Endothelial cell of umbilical vein (primary cell): ENCODE results near the gene FIZ1. TPM values are rescaled to one million over a fixed set of nuclear protein-coding genes. Genes with fewer than 3 reads are reported as not detected.

Source experiments
- BruUV-seq: library from RNA; stranded (reverse); fragments of 400-500 nt; replicated peaks from 2 replicates; lab custom pipeline; 2021; lab: Mats Ljungman, UMichigan
- CTCF ChIA-PET: fragments of 300-600, 350-600 bp; sonication (Branson Sonifier 250); formaldehyde crosslinking; loops from one replicate; lab custom pipeline; 2021; ENCODE audit warnings: antibody characterized with exemption, inconsistent platforms; lab: Charles Lee
- POLR2A ChIA-PET: fragments of 300-600, 350-600 bp; sonication (Branson Sonifier 250); formaldehyde crosslinking; loops from one replicate; lab custom pipeline; 2021; ENCODE audit warnings: antibody characterized with exemption, inconsistent platforms; lab: Charles Lee
- DNase-seq: peaks from one replicate; pipeline ENCODE4 v3.0.0-alpha.2; 2011; ENCODE audit warnings: low read depth, low spot score
- FAIRE-seq: peaks from 2 replicates; lab custom pipeline; 2011; peaks lifted over from hg19 to GRCh38; lab: Jason Lieb, UNC
- H2AFZ ChIP-seq: 2 replicates; pipeline ENCODE4 v1.6.0; 2012; ENCODE audit warnings: low read depth, low read length, control low read depth, inconsistent platforms
- H3K27ac ChIP-seq: 2 replicates; pipeline ENCODE4 v1.5.1; 2011; ENCODE audit warnings: low read depth, mild to moderate bottlenecking, control low read depth, low read length, moderate library complexity; ENCODE audit not compliant: insufficient read depth
- H3K27me3 ChIP-seq, 2 experiments: 2 replicates each; pipeline versions ENCODE4 v1.6.0 to v1.6.1; 2011; ENCODE audit warnings: low read length in 2 of 2, mixed read lengths in 1 of 2; ENCODE audit not compliant: control insufficient read depth in 2 of 2, insufficient read depth in 2 of 2
- H3K36me3 ChIP-seq, 2 experiments: 2 replicates in 1 of 2; 3 replicates in 1 of 2; pipeline ENCODE4 v1.5.1; 2011; ENCODE audit warnings: low read length in 2 of 2, mild to moderate bottlenecking in 1 of 2, moderate library complexity in 1 of 2; ENCODE audit not compliant: control insufficient read depth in 2 of 2, insufficient read depth in 2 of 2; ENCODE audit errors: extremely low read depth in 1 of 2
- H3K4me1 ChIP-seq: 3 replicates; pipeline ENCODE4 v1.5.1; 2011; ENCODE audit warnings: mild to moderate bottlenecking, low read length; ENCODE audit not compliant: control insufficient read depth, insufficient read depth; ENCODE audit errors: extremely low read depth
- H3K4me2 ChIP-seq: 2 replicates; pipeline ENCODE4 v1.6.1; 2011; ENCODE audit warnings: low read length, control low read depth, mixed read lengths; ENCODE audit not compliant: insufficient read depth
- H3K4me3 ChIP-seq, 3 experiments: fragments of 200-600 bp in 1 of 3; sonication (generic), shearing (Covaris generic) in 1 of 3; replicated peaks in 1 of 3; 2 replicates each; pipeline ENCODE4 v1.5.1; 2011 to 2016; ENCODE audit warnings: control low read depth in 3 of 3, low read length in 3 of 3, mild to moderate bottlenecking in 2 of 3, inconsistent platforms in 1 of 3, low read depth in 1 of 3, moderate library complexity in 1 of 3; ENCODE audit not compliant: insufficient read depth in 1 of 3
- H3K79me2 ChIP-seq: 2 replicates; pipeline ENCODE4 v1.6.0; 2012; ENCODE audit warnings: low read length, inconsistent platforms; ENCODE audit not compliant: control insufficient read depth, insufficient read depth
- H3K9ac ChIP-seq: replicated peaks from 2 replicates; pipeline ENCODE3; 2011; ENCODE audit warnings: low read length, control low read depth; ENCODE audit not compliant: insufficient read depth; ENCODE audit errors: extremely low read depth
- H3K9me1 ChIP-seq: replicated peaks from 3 replicates; pipeline ENCODE4 v1.6.0; 2011; ENCODE audit warnings: mild to moderate bottlenecking, low read length; ENCODE audit not compliant: control insufficient read depth, insufficient read depth; ENCODE audit errors: extremely low read depth
- H3K9me3 ChIP-seq: replicated peaks from 2 replicates; pipeline ENCODE4 v1.5.1; 2012; ENCODE audit warnings: low read length, inconsistent platforms; ENCODE audit not compliant: control insufficient read depth, insufficient read depth
- H4K20me1 ChIP-seq: replicated peaks from 2 replicates; pipeline ENCODE3; 2011; ENCODE audit warnings: mild to moderate bottlenecking, low read length; ENCODE audit not compliant: control insufficient read depth, insufficient read depth; ENCODE audit errors: extremely low read depth
- EZH2 ChIP-seq: IDR thresholded peaks from 2 replicates; pipeline ENCODE4 v1.6.1; 2012; ENCODE audit warnings: borderline replicate concordance, low read depth, mild to moderate bottlenecking, moderate library complexity, low read length, inconsistent platforms; ENCODE audit not compliant: severe bottlenecking
- FOS ChIP-seq: IDR thresholded peaks from 2 replicates; pipeline ENCODE4 v1.6.1; 2011; ENCODE audit warnings: mild to moderate bottlenecking, low read length, moderate library complexity, borderline replicate concordance; ENCODE audit not compliant: insufficient read depth
- GATA2 ChIP-seq: IDR thresholded peaks from 2 replicates; pipeline ENCODE4 v1.7.0; 2011; ENCODE audit warnings: low read depth, mild to moderate bottlenecking, moderate library complexity, mixed read lengths, low read length; ENCODE audit not compliant: insufficient read length, insufficient read depth
- JUN ChIP-seq: IDR thresholded peaks from 2 replicates; pipeline ENCODE4 v1.6.1; 2011; ENCODE audit warnings: borderline replicate concordance, low read depth; ENCODE audit not compliant: insufficient read length, insufficient read depth
- MYC ChIP-seq: IDR thresholded peaks from one replicate; pipeline ENCODE4 v1.6.1; 2011; ENCODE audit warnings: mild to moderate bottlenecking, low read depth, low read length
- POLR2A ChIP-seq: IDR thresholded peaks from 2 replicates; pipeline ENCODE4 v1.6.1; 2012; ENCODE audit warnings: low read depth, mild to moderate bottlenecking, control low read depth, low read length
- POLR2AphosphoS5 ChIP-seq: IDR thresholded peaks from 2 replicates; pipeline ENCODE4 v1.6.1; 2012; ENCODE audit warnings: low read depth, mild to moderate bottlenecking, control low read depth, low read length, moderate library complexity; ENCODE audit not compliant: insufficient read depth
- dilution Hi-C: fragments of 300-500 bp; cut with MboI; formaldehyde crosslinking; loops from one replicate; pipeline ENCODE4 v1.15.0; 2019; ENCODE audit warnings: low sequenced_read_pairs; ENCODE audit not compliant: extremely low pct_ligation_motif_present
- intact Hi-C: fragments of 100-400 bp; cut with micrococcal nuclease; formaldehyde crosslinking; loops from one replicate; pipeline ENCODE4 v1.10.0; 2022
- polyA plus RNA-seq, 4 experiments: library from polyadenylated mRNA; depleted of rRNA in 3 of 4; stranded (reverse) in 3 of 4; unstranded in 1 of 4; fragments of >200 nt; gene quantifications; 2 replicates each; pipeline versions ENCODE4 v1.2.1 to v1.2.3, GENCODE V29; 2011 to 2012; ENCODE audit warnings: missing spikeins in 1 of 4
- total RNA-seq: library from RNA; stranded (reverse); gene quantifications from 2 replicates; pipeline ENCODE4 v1.2.3, GENCODE V29; 2021
- TF ChIP-seq, protein P1 (sequence below), 2 donors: IDR thresholded peaks; 1 replicate in 1 of 2; 2 replicates in 1 of 2; pipeline ENCODE4 v1.5.1; 2011; ENCODE audit warnings: low read length in 2 of 2, mild to moderate bottlenecking in 2 of 2, moderate library complexity in 2 of 2, control low read depth in 1 of 2, inconsistent platforms in 1 of 2, low read depth in 1 of 2; ENCODE audit not compliant: insufficient read depth in 1 of 2; ENCODE audit errors: extremely low read depth in 1 of 2
- TF ChIP-seq, protein P2 (sequence below): IDR thresholded peaks from 2 replicates; pipeline ENCODE4 v1.6.1; 2011; ENCODE audit not compliant: insufficient read depth, insufficient read length

The FIZ1 gene
- total and polyA plus RNA-seq, 2 donors (not counting 3 experiments of a cell fraction or from before 2014, with no cell fraction given) = 6.6 to 15.6 TPM

DNA sequence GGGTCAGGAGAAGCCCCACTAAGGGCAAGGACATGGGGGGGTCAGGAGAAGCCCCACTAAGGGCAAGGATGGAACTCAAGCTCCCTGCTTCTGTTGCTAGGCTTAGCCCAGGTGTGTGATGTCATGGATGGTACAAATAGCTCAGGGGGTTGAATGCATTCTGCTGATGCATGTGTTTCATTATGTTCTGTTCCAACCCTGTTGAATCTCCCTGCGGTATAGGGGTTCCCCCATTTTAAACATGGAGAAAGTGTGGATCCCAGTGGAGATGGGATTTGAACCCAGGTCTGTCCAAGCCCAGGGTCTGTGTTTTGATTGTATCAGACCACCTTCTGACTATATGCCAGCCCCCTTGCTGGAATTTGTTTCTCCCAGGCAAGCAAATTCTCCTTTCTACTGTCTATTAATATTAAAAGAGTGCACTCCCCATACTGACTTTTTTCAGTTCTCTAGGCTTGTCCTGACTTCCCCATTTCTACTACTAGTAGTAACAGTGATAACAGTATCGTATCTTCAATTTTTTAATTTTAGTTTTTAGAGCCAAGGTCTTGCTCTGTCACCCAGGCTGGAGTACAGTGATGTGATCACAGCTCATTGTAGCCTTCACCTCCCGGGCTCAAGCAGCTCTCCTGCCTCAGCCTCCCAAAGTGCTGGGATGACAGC, 12.8 kb upstream of the FIZ1 start:
- CTCF ChIA-PET = interaction anchor here (1.3 kb wide), 1 partner anchor 20 kb away, joined by 4 read pairs; no protein-coding TSS in a partner anchor
- intact Hi-C loops (no loop called here), dilution Hi-C loops (no loop called here)
- no TSS peak for BruUV-seq
- H3K4me2 ChIP-seq = no peak overlapping the region
- H3K4me3 ChIP-seq = no peak overlapping the region
- H2AFZ ChIP-seq = no peak overlapping the region
- no peaks in the 10 kb centered on the region for H4K20me1 ChIP-seq
- H3K9me3 ChIP-seq = no peaks in the 10 kb centered on the region
- POLR2A ChIA-PET = no interaction called here
- FAIRE-seq (no peak), DNase-seq (no peak)
- peaks cover 21% of the 10 kb centered on the region for H3K79me2 ChIP-seq
- no peaks in the 10 kb centered on the region for H3K4me1 ChIP-seq
- TF ChIP-seq EZH2 (no peak), GATA2 (no peak)
- TF ChIP-seq, protein P1, sequence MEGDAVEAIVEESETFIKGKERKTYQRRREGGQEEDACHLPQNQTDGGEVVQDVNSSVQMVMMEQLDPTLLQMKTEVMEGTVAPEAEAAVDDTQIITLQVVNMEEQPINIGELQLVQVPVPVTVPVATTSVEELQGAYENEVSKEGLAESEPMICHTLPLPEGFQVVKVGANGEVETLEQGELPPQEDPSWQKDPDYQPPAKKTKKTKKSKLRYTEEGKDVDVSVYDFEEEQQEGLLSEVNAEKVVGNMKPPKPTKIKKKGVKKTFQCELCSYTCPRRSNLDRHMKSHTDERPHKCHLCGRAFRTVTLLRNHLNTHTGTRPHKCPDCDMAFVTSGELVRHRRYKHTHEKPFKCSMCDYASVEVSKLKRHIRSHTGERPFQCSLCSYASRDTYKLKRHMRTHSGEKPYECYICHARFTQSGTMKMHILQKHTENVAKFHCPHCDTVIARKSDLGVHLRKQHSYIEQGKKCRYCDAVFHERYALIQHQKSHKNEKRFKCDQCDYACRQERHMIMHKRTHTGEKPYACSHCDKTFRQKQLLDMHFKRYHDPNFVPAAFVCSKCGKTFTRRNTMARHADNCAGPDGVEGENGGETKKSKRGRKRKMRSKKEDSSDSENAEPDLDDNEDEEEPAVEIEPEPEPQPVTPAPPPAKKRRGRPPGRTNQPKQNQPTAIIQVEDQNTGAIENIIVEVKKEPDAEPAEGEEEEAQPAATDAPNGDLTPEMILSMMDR (IDR thresholded peaks at IDR 0.05; ENCODE audit: extremely low read depth in 1 of 2, insufficient read depth in 1 of 2, low read depth in 1 of 2, low read length in 2 of 2) = no peak
- peaks cover 2 to 24% of the 10 kb centered on the region in 2 experiments for H3K36me3 ChIP-seq
- H3K27me3 ChIP-seq = no peaks in the 10 kb centered on the region
- H3K27ac ChIP-seq = no peak overlapping the region
- H3K9me1 ChIP-seq = no peaks in the 10 kb centered on the region
- H3K9ac ChIP-seq = no peak overlapping the region

DNA sequence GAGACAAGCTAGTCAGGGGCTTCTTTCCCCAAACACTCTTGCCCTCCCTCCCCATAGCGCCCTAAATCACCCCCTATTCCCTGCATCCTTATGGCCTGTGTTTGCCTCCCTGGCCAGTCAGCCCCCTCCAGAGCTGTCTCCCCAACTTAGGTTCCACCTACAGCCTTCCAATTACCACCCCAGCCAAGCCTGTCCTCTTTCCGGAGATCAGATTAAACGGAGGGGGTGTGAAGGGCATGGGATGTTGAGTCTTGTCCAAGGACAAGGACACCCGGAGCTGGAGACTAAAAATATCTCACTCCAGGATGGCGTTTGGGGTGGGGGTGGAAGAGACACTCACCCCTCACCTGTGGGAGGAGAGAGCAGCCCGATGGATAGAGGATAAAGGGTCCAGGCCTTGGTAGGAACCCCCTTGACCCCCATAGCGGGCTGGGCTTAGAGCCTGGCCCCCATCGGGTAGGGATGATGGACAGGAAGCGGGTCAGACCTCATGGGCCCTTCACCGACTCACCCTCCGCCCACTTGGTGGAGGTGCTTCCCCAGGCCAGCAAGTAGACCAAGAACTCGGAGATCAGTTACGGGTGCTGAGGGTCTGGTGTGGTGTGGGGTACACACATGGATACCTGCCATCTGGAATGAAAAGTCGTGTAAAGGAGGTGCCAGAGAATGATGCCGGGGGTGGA, 12.1 kb upstream of the FIZ1 start:
- H2AFZ ChIP-seq = no peak overlapping the region
- no peaks in the 10 kb centered on the region for H3K9me3 ChIP-seq
- H3K79me2 ChIP-seq = peaks cover 28% of the 10 kb centered on the region
- peaks cover 6% of the 10 kb centered on the region for H3K4me1 ChIP-seq
- intact Hi-C loops (no loop called here), dilution Hi-C loops (no loop called here)
- H3K27ac ChIP-seq = no peak overlapping the region
- no peak overlapping the region for H3K4me3 ChIP-seq
- H3K9me1 ChIP-seq = no peaks in the 10 kb centered on the region
- DNase-seq (no peak), FAIRE-seq (no peak)
- POLR2A ChIA-PET = no interaction called here
- CTCF ChIA-PET = no interaction called here
- H3K27me3 ChIP-seq = no peaks in the 10 kb centered on the region
- peaks cover 2 to 22% of the 10 kb centered on the region in 2 experiments for H3K36me3 ChIP-seq
- H3K9ac ChIP-seq = no peak overlapping the region
- no peaks in the 10 kb centered on the region for H4K20me1 ChIP-seq
- BruUV-seq = no TSS peak
- H3K4me2 ChIP-seq = no peak overlapping the region
- TF ChIP-seq MYC = no peak
- no peak for TF ChIP-seq GATA2
- no peak for TF ChIP-seq POLR2A
- TF ChIP-seq EZH2 = no peak
- no peak for TF ChIP-seq FOS
- TF ChIP-seq JUN = no peak
- TF ChIP-seq, protein P1 (IDR thresholded peaks at IDR 0.05; ENCODE audit: extremely low read depth in 1 of 2, insufficient read depth in 1 of 2, low read depth in 1 of 2, low read length in 2 of 2) = no peak
- TF ChIP-seq, protein P2, sequence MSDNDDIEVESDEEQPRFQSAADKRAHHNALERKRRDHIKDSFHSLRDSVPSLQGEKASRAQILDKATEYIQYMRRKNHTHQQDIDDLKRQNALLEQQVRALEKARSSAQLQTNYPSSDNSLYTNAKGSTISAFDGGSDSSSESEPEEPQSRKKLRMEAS = no peak
- TF ChIP-seq POLR2AphosphoS5 = no peak
